GM19351 (cell line): Measurements from ENCODE around the gene EXPH5.

Experiments used
- ATAC-seq: cut with Tn5 transposase; IDR thresholded peaks from one replicate; pipeline ENCODE4 v1.9.1; 2021; ENCODE audit warnings: mild to moderate bottlenecking, moderate library complexity; ENCODE audit not compliant: unreplicated experiment

Gene EXPH5

GRCh38 chr11:108522318-108522717, 71.2 kb downstream of the EXPH5 start:
- no peak for ATAC-seq

GRCh38 chr11:108518581-108518980, 75.0 kb downstream of the EXPH5 start:
- ATAC-seq = no peak

DNA sequence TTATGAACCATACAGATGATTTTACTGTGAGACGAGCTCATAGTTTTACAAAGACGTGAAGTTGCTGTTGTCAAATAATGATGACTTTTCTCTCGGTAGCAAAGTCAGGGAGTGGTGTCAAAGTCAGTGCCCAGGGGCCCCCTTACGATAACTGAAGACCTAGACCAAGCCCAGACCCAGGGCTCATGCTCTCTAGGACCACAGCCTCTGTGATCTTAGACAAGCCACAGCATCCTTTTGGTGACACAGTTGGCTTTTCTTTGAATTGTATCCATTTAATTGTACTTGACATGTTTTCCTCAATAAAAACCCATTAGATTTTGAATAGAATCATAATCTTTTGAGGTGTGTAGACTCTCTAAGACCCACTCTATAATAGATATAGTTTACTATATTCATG, 77.4 kb downstream of the EXPH5 start:
- no peak for ATAC-seq

GRCh38 chr11:108512708-108513107, 80.9 kb downstream of the EXPH5 start:
- no peak for ATAC-seq

DNA sequence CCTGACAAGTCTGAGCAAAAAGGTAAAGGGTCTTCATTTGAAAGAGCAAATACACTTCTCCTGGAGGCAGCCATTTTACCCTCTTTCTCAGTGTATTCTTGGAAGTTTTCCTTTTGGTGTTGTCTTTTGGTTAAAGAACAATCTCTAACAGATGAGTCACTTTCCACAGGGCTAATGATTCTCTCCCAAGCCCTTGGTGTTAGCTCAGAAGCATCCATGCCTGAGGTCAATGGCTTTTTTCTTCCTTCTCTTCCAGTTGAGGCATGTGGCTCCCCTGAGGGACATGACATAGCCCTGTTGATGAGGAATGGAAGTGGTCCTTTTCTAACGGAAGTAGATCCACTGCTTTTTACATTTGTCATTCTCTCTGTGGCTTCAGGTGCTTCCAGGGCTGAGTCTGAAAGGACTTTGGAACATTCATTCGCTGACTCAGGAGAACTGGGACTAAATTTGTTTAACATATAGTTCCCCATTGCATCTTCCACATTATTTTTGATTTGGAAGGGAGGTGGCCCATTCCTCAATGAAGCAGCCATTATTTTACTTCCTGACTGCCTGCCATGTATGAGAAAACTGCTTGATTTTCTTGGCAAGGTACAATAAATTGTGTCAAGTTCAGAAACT, 81.6 kb downstream of the EXPH5 start:
- no peak for ATAC-seq

DNA sequence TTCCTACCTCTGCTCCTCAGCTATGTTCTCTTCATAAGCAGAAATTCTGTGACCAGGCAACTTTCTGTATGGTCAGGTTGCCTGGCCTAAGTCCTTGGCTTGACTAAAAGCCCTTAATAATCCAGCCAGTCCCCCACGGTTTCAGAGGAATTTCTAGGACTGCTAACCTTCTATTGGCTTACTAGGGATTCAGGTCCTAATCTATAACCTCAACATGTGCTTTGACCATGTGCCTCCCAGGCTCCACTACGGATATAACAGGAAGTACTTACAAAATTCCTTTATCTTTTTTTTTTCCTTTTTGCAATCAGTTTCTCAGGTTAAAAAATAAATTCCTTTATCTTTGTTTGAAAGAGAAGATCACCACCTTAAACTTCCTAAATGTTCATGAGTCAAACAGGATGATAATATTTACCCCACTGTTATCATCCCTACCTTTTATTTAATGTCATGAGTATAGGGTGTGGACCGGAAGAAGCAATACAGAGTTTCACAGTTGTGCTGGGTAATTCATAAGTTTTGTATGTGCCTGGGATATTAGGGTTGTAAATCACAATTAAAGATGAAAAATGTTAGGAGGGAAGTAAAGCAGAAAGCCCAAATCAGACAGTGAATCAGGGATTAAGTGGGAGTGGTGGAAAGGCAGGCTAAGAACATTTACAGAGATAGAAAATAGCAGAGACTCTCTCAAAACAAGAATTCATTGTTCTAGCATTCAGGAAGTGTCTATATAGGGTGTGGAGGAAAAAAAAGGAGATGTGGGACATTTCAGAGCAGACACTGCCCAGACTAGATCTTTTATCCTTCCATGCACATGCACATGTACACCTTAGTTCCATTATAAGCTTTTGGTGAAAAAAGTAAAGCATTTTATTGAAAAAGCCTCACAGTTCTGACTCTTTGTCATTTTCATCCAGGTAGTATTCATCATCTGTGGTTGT, 84.6 kb downstream of the EXPH5 start:
- ATAC-seq = no peak

DNA sequence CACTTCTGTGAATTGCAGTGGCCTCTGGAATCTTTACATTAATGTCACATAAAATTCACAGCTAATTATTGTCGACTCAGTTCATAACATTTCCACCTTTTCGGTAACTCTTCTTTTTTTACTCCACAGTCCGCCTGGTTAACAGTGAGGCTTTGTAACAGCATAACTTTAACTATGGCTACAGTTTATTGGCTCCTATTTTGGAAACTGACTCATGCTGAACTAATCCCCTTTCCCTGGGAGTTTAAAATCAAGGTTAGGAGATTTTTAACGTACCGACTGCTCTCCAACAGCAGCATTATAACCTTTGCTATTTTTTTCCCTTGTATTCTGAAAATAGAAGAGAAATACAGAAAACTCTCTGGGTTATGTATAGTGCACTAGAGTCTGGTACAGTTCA, 92.2 kb downstream of the EXPH5 start:
- ATAC-seq = no peak

DNA sequence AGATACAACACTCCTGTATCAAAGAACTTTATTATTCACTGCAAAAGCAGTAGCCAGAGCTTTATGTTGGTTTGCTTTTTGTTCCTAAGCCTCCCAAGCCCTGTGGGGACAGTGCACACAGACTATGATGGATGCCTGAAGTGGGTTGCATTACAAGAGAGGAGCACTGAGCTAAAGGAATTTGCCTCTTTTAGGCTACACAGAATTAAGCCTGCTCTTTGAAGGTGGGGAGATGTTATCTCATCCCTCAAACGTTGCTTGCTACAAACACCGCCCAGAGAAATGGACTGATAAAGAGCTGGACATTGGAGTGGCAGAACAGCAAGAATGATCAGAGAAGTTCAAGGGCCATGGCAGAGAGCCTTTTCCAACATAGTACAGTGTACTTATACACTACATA, 92.8 kb downstream of the EXPH5 start:
- ATAC-seq = no peak

- no peak for ATAC-seq
Observed at GRCh38 chr11:108500169-108500568, 93.4 kb downstream of the EXPH5 start.

GRCh38 chr11:108498816-108499408, 94.7 kb downstream of the EXPH5 start:
- no peak for ATAC-seq

- ATAC-seq = peak; percentile 58
Observed at GRCh38 chr11:108498046-108498815, 95.3 kb downstream of the EXPH5 start, which contains the start of gene POGLUT3. TSS of gene POGLUT3 (minus strand) at chr11:108498384. CDS start at chr11:108498366, 18 bp downstream.

DNA sequence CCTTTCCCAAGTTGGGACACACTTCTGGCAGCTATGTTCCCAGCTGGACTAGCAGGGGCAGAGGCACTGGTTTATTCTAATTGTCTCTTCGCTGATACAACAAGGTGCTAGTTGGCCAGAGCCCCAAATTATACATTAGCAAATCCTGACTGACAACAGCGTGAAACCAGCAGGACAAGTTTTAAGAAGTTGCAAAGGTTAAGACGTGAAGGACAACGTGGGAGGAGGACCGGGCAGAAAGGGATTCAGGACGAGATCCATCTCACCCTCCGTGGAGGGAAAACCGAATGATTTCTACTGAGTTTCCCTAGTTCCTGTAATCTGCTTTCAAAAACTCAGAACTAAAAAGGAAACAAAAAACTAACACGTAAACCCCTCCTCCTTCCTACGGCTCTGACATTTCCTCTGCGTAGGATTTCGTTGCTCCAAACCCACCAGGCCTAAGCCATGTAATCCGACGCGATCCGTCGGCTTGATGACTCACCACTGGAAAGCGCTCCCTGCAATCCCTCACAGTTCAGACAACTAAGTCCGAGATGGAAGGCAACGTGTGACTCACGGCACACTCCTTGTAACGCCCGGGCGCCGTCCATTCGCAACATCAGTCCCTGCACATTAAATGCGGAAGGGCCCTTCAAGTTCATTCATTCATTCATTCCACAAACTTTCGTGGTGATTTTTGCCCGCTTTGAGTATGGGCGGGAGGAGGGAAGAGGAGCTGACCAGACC, 96.1 kb downstream of the EXPH5 start:
- ATAC-seq = peak; percentile 53

DNA sequence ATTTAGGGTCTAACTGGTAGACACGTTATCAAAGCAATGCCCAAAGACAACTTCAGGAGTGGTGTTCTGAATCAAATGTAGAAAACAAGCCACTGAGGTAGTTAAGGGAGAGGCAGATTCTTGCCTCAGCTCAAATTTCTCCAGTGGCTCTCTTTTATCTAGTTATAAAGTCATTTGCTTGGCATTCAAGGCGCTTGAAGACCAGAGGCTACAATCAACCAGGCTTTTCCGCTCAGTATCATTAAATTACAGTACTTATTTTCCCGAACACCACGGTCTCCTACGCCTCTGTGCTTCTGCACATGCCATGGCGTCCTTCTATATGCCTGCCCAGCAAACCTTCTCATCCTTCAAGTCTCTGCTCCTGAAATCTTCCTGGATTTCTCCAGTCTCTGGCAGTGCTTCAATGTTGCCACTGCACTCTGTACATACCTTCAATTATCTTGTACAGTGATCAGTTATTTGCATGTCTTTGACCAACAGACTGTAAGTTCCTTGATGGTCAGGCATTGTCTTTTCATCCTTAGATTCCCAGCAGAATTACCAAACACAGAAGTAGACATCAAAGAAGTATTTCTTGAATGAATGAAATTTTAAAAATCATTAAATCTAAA, 96.8 kb downstream of the EXPH5 start:
- ATAC-seq = no peak

DNA sequence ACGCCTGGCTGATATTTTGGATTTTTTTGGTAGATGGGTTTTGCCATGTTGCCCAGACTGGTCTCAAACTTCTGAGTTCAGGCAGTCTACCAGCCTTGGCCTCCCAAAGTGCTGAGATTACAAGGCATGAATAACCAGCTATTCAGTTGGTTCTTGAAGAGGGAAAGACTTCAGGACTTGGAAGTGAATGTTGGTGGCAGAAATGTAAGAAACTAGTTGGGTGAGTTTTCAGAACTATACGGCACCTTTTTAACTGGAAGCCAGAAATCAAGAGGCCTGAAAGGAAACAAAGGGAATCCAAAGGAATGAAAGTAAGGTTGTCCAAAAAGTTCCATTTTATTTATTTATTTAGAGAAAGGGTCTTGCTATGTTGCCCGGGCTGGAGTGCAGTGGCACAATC, 98.2 kb downstream of the EXPH5 start:
- no peak for ATAC-seq

- no peak for ATAC-seq
Observed at GRCh38 chr11:108494182-108494581, 99.4 kb downstream of the EXPH5 start.

GRCh38 chr11:108491936-108492335, 101.6 kb downstream of the EXPH5 start:
- ATAC-seq = no peak

DNA sequence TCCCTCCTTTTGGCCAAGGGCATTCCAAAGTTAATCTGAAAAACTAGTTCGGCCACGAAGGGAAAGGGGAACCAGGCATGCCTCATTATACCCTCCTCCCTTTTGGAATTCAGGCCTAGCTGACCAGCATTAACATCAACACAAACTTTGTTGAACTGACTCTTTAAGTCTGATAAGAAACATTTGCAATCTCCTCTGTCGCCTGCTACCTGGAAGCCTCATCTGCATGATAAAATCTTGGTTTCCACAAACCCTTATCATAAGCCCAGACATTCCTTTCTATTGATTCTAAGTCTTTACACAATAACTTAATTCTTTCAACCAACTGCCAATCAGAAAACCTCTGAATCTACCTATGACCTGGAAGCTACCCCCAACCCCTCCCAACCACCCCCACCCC, 106.7 kb downstream of the EXPH5 start:
- ATAC-seq = no peak

- no peak for ATAC-seq
Observed at GRCh38 chr11:108486331-108486730, 107.2 kb downstream of the EXPH5 start.

DNA sequence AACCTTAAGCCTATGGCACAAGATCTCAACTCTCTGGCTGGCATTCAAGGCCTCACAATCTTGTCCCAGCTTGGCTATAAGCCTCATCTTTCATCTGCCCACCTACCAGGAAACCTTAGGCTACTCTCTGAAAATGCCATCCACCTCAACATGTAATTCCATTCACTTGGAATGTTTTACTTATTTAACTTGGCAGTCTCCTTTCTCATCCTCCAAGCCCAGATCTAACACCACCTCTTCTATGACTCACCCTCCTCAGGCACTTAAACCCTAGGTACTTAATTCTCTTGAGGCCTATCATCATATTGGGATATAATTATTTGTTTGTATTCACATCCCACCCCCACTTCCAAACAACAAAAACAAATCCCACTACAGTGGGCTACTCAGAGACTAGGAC, 110.4 kb downstream of the EXPH5 start:
- no peak for ATAC-seq
